HuH-7 (cell line): ENCODE measurements around the gene ACAD11.

Source experiments
- DNase-seq: peaks from one replicate; pipeline ENCODE4 v3.0.0; 2011; ENCODE audit warnings: low spot score

The ACAD11 gene

GRCh38 chr3:132509506-132509905 lies 150.1 kb downstream of the ACAD11 start:
- DNase-seq, result no peak

GRCh38 chr3:132509096-132509495 lies 150.5 kb downstream of the ACAD11 start:
- no peak for DNase-seq
